GM21515 (cell line): ENCODE measurements around the gene HMCN1.

Experiments
- ATAC-seq: cut with Tn5 transposase; IDR thresholded peaks from one replicate; pipeline ENCODE4 v1.9.1; 2021; ENCODE audit not compliant: unreplicated experiment

Gene HMCN1

GRCh38 chr1:185957441-185958363, 223.5 kb downstream of the HMCN1 start:
- no peak for ATAC-seq

DNA sequence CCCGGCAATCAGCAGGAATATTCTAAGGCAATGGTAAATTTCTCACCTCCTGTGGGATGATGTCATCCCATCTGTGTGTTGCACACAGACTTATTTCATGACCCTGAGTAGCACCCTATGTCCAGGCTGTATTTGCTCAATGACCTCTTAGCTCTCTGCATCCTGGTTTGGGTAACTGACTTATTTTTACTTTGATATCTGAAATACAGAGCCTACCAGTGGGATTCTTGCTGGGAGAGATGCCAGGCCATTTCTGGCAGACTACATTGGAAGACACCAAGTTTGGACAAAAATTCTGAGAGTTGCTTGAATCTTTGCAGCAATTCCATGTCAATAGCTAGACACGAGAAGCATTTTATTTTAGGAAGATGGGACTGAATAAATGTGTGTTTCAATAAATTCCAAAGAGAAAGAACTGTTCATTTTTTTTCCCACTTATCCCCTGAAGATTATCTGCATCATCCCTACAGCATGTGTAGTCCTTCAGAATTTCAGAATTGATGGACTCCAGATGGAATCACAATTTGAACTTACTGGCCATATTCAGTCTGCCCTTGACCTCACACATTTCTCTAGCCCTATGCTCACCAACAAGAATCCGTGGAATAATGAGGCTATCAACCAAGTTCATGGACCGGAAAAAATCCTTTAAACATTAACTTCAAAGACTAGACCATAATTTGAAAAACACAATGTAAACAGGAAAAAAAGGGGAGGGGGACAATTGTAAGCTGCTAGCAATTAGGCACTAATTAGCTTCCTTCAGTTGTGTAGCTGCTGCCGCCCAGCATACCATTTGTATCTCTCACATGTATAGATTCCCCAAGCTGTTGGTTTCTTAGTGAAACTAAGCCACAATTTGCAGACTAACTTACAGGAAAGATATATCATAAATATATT, 226.5 kb downstream of the HMCN1 start:
- no peak for ATAC-seq

GRCh38 chr1:185961664-185962063, 227.5 kb downstream of the HMCN1 start:
- no peak for ATAC-seq

- no peak for ATAC-seq
Observed at GRCh38 chr1:185964946-185965345, 230.8 kb downstream of the HMCN1 start.

DNA sequence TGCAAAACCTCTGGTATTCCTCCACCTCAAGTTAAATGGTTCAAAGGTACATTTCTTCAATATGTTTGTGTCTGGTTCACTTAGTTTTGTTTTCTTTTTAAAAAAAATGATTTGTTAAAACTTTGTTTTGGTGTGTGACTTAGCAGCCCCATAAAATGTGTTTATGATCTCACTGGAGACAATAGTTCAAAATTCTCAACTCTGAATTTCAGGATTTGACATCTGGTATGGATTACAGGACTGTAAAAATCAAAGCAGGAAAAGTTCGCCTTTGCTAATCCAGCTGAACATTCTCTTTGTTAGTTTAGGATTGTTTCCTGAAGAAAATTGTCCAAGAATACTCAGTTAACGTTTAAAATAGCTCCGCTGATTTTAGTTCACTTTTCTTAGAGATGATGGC, 231.7 kb downstream of the HMCN1 start:
- no peak for ATAC-seq

- ATAC-seq = no peak
Observed at GRCh38 chr1:185966471-185966870, 232.3 kb downstream of the HMCN1 start.

- no peak for ATAC-seq
Observed at GRCh38 chr1:185969028-185969427, 234.8 kb downstream of the HMCN1 start.

- no peak for ATAC-seq
Observed at GRCh38 chr1:185969524-185969991, 235.4 kb downstream of the HMCN1 start.

DNA sequence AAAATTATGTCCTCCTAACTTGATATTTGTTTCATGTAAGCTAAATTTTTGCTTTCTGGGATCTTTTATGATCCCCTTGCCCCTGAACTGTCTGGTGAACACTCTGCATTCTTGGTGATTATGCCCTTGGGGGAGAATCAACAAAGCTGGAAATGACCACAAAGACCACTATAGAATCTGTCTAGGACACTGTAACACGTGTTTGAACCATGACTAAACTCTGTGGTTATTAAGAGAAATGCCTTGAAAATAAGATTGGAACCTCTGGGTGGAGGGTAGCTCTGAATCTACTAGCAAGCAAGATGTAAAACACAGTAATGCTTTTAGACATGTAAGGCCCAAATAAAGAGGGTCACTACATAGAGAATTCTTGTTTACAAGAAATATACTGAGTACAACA, 237.5 kb downstream of the HMCN1 start:
- no peak for ATAC-seq

GRCh38 chr1:185972096-185972850, 238.1 kb downstream of the HMCN1 start:
- no peak for ATAC-seq

GRCh38 chr1:185973645-185974044, 239.5 kb downstream of the HMCN1 start:
- ATAC-seq = no peak

DNA sequence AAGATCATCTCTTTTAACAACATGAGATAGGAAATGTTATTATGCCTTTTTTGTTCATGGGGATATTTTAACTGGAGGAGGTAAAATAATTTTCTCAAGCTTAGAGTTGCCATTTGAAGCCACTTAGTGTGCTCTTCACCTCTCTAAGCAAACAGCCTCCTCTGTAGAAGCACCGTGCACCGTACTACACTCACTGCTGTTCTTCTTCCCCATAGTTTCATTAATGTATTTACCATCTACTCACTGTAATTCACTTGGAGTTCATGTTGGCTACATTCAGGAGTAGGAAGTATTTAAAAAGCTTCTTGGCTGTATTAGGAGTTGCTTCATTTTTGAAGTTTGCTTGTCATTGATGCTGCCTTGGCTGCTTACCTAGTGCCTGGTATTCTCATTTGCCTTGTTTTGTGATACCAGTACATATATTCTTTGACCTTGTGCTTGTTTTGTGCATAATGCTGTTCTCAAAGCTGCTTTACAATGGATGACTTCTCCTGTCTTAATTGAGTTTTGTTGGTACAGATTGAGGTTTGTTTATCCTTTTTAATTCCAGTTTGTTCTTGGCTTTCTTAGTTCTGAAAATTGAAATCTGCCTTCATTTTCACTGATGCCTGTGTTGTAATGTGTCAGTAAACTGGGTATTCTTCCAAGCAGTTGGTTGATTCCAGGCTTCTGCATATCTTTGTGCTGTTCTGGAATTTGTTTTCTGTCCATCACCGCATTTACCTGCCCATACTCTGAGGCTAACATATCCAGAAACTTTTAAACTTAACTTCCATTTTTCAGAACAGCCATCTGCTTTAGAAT, 240.4 kb downstream of the HMCN1 start:
- no peak for ATAC-seq

DNA sequence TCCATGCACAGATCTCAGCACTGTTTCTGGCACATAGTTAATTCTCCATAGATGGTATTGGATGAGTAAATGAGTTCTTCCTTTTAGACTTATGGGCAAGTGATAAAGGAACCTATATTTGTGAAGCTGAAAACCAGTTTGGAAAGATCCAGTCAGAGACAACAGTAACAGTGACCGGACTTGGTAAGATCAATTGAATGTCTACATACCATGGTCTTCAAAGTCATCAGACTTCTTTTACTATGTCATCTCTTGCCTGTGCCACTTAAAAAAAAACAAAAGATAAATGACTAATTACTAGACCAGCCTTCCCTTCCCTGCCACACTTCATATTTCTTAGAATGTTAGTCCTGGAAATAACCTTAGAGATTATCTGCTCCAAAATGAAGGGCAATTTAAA, 246.7 kb downstream of the HMCN1 start:
- ATAC-seq = no peak

DNA sequence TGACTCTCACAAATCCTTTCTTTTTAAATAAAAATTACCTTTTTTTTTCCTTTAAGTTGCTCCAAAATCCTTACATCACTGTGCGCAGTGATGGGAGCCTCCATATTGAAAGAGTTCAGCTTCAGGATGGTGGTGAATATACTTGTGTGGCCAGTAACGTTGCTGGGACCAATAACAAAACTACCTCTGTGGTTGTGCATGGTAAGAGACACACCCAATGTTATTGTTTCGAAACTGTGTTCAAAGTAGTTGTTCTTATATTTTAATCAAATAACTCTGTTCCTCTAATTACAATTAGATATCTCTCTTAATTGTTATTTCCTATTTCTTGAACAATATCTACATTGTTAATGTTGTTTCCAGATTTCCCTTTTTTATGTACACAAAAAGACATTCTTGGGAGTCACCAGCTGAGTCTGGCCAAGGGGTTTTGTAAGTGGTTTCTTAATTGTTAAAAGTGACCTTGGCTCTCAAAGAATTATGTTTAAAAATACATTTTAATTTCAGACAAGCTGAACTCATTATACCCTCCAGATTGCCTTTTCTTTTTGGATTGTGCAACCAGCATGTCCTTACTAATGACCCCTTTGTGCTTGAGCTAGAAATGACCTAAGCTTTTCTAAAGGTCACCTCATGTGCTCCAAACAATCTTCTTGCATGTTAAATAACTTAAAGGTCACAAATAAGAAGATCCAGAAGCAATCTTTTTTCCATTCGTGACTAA, 250.1 kb downstream of the HMCN1 start:
- ATAC-seq = no peak

- ATAC-seq = no peak
Observed at GRCh38 chr1:185987611-185988321, 253.6 kb downstream of the HMCN1 start.

GRCh38 chr1:185990565-185990964, 256.4 kb downstream of the HMCN1 start:
- ATAC-seq = no peak

- no peak for ATAC-seq
Observed at GRCh38 chr1:185991266-185991665, 257.1 kb downstream of the HMCN1 start.

DNA sequence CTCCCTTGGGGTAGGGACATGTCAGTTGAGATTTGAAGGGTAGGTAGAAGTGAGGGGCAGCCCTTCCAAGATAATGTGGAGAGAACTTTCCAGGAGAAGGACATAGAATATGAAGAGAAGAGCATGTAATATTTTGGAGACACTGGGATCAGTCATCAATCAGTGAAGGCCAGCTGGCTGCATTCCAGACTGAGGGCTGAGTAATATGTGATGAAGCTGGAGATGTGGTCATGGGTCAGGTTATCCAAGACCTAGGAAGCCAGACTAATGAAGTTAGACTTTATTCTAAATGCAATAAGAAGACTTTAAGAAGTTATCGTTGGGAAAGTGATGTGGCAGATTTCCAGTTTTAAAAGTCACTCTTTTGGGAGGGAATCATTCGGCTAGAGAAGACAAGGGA, 262.0 kb downstream of the HMCN1 start:
- no peak for ATAC-seq

- ATAC-seq = no peak
Observed at GRCh38 chr1:185998391-185998790, 264.2 kb downstream of the HMCN1 start.
